Kidney glomerular epithelial cell (primary cell): ENCODE results near the gene CSTF1.
A peak's percentile ranks its signal among the peaks of the same experiment; 100 is the strongest.

Source experiments
- DNase-seq: peaks from one replicate; lab custom pipeline; 2025; lab: John Stamatoyannopoulos, UW

Gene CSTF1

DNA sequence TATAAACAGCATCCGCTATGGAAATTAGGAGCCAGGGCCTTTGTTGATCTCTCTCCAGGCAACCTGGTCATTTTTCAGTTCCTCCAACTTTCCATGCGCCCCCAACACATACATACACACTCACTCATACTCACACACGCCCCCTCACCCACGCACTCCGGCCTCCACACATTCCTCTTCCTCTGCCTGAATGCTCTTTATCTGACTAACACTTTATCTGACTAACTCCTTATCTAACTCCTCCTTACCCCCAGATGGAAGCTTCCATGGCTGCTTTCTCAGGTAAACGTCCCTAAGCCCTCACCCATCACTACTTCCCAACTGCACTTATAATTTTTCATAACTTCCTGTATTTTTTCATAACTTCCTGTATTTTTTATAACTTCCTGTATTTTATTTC, 37.1 kb downstream of the CSTF1 start:
- DNase-seq, result peak; percentile 67

DNA sequence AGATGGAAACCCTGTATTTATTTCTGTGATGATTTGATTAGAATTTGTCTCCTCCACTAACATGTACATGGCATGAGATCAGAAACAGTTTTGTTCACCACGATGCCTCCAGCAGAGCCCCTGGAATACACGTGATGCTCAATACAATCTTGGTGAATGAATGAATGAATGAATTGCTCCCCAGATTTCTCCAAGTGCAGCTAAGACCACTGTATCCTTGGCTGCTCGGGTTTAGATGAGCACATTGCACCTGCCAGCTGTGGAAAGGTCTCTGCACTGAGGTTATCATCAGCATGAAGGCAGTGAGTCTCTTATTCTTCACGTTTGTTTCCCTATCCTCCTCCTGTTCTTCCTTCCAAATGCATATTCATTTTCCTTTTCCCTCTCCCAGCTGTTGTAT, 37.5 kb downstream of the CSTF1 start:
- DNase-seq, result no peak

DNA sequence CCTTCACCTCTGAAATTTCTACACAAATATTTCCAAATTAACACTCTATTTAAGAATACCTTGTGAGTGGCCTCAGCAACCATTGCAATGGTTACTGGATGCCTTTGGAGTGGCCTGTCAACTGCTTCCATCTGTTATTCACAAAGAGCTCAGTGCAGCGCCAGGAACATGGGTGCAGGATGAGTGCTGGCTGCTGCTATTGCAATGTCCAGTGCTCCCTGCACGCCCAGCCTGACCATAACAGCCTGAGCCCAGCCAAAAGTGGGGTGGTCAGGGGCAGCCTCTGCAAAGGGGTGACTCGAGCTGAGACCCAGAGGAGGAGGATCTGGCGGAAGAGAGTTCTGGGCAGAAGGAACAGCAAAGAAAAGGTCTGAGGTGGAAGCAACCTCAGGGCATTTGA, 38.0 kb downstream of the CSTF1 start:
- DNase-seq, result no peak

DNA sequence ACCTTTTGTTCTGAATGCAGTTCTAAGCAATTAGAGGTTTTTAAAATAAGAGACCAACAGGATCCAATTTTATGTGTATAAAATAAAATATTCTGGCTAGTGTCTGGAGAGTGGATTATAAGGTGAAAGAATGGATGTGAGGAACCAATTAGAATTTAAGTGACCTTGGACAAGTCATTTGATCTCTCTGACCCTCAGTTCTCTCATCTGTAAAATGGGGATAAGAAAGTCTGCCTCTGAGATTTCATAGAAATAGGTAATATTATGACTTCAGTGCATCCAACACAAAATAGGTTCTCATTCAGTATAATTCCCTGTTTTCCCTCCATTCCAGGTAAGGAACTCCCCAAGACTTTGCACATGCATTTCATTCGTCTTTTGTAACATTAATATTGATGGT, 38.5 kb downstream of the CSTF1 start:
- DNase-seq, result no peak

DNA sequence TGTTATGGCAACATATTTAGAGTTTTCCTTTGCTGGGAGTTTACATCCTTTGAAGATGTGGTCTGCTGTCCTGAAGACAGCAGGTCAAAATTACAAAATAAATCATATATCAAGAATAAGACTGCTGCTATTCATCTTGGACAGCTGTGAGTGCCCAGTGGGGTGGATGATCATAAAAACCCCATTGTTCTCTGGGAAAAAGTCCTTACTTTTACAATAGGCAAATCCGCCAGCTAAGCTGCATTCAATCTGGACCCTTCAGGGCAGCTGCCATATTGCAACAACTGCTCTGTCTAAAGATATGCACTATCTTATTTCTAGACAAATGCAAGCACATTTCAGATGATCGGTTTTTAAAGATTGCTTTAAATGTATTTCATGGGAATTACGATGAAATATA, 39.0 kb downstream of the CSTF1 start:
- DNase-seq, result no peak

DNA sequence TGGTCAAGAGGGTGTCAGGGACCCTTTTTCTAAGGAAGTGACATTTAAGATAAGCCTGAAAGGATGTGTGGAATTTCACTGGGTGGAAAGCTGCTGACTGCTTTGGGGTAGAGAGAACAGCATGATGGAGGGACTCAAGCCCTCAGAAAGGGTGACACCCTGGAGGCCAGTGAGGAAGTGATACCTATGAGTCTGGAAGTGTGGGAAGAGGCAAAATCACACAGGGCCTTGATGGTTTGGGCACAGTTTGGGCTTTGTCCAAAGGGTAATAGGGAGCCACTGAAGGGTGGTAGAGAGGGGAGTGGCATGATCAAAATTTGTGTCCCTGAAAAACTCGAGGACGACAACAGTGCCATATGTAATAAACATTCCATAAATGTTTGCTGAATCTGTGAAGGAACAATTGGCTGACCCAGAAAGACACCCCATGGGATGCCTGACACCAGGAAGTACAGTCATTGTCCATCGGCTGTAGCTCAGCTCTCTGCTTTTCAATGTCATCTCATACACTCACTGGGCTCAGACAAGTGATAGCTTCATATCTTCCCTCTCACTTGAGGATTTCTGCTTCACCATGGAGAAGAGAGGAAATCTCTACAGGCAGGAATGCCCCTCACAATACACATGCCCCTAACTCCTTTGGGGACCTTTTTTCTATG, 40.9 kb downstream of the CSTF1 start:
- DNase-seq, result no peak

DNA sequence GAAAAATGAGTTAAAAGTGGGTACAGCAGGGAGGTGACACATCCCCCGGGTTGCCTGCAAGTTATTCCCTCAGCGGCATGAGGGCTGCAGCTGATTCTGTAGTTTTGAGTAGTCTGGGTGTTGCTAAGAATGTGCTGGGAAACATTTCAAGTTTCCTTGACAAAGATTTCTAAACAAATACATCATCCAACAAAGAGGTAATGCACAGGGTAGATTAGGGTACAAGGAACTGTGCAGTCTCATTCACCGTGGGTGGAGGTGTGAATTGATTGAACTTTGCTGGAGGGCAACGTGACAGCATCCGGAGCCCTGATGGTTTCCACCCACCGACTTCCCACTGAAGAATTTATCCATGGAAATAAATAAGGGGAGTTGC, 41.4 kb downstream of the CSTF1 start:
- no peak for DNase-seq

DNA sequence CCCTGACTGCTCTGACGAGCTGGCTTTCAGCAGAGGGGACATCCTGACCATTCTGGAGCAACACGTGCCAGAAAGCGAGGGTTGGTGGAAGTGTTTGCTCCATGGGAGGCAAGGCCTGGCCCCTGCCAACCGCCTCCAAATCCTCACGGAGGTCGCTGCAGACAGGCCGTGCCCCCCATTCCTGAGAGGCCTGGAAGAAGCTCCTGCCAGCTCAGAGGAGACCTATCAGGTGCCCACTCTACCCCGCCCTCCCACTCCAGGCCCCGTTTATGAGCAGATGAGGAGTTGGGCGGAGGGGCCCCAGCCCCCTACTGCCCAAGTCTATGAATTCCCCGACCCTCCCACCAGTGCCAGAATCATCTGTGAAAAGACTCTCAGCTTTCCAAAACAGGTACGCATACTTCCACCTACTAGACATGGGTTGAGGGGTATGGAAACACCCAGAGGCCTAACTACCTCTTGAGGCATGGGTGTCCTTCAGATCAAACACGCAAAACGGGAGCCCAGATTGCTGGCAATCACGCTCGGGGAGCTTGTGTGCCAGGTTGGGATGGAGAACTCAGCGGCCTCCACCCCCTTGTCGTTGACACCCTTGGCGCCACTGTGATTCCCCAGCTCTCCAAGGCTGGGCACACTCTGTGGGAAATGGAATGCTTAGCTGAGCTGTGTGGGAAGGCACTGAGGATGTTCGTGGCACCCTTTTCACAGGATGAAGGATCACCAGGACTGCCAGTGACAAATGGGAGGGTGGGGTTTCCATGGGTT, 44.9 kb downstream of the CSTF1 start:
- no peak for DNase-seq

DNA sequence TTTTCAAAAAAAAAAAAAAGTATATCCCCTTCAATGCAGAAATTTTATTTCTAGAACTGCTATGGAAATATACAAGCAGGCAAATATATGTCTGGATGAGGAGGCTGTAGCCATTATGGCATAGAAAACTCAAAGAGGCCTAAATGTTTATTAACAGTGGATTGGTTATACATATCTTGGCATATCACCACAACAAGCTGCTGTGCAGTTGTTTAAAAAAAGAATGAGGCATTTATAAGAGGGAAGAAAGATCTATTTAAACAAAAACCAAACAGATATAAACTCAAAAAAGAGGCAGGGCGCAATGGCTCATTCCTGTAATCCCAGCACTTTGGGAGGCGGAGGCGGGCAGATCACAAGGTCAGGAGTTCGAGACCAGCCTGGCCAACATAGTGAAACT, 45.8 kb downstream of the CSTF1 start:
- no peak for DNase-seq

DNA sequence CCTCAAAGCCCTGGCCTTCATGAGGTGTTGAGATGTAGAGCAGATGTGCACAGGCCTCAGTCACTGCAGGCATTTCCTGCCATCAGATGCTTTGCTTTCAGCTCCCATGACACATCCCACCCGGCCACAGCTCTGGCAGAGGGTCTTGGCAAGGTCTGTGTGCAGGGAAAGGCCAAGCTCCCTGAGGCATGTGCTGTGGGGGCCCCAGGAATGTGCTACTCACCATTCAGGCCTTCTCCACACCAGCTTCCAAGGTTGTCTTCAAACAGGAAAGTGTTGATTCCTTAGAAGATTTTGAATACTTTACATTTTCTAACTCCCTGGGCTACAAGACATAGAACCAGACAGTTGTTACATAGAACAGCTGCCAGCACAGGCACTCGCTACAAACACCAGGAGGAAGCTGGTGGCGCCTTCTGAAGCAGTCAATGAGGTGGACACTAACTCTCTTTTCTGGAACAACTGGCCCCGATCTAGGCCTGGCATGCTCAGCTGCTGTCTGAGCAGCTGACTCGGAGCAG, 47.4 kb downstream of the CSTF1 start:
- DNase-seq, result no peak

DNA sequence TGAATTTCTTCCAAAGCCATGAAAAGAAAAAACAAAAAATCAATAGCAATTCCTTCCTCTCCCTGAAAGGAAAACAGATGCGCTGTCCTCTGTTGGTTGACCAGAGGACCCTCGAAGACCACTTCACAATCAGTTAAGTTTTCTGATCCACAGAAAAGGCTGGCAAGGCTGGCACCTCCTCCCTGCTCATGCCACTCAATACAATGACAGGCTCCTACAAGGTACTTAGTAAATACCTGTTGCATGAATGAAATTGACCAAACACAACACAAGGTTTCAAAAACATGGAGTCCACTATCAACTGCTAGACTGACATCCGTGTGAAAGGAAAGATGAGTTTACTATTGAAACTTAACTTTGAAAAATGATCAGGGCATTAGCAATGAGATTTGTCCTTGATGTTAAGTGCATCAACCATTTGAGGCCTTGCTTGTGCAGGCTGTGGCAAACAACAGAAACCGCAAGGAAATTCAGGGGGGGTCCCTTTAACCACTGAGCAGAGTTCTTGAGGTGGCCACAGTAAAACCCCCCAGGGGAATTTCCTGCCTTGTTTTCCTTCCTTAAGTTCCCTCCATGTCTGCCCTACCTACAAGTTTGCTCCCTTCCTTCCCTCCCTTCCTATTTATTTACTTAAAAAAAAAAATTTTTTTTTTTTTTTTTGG, 48.0 kb downstream of the CSTF1 start:
- DNase-seq, result no peak

DNA sequence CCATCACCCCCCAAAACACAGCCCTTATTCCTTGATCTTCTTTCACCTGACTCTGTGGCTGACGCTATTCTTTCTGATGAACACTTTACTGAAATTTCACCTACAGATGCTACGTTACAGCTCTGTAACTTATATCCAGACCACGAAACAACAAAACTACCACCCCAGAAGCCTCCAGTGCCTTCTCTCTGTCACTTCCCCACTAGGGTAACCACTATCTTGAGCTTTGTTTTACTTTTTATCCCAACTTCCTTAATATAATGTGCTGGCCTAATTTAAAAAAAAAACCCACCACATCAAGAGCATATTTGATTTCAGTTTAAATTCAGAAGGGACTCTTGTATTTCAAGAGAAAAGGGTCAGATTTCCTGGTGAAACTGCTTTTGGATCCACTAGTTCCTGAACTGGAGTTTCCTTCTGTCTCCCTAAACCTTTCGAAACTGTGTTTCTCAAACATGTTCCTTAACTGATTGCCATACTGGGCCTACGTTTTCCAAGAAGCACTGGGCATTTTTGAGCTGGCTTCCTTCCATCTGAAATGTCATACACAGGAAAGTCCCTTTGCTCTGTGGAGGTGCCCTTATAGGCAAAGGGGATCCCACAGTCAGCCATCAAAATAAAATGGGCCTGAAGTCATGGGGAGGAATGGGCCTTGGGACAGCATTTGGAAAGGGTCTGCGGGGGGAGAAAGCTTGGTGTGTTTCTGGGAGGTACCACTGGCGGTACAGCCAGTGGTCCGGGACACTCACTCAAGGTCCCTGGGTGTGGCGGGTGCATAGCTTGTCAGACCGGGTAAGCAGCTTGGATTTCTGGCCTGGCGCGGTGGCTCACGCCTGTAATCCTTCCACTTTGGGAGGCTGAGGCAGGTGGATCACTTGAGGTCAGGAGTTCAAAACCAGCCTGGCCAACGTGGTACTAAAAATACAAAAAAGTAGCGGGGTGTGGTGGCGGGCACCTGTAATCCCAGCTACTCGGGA, 50.2 kb downstream of the CSTF1 start:
- DNase-seq, result no peak

DNA sequence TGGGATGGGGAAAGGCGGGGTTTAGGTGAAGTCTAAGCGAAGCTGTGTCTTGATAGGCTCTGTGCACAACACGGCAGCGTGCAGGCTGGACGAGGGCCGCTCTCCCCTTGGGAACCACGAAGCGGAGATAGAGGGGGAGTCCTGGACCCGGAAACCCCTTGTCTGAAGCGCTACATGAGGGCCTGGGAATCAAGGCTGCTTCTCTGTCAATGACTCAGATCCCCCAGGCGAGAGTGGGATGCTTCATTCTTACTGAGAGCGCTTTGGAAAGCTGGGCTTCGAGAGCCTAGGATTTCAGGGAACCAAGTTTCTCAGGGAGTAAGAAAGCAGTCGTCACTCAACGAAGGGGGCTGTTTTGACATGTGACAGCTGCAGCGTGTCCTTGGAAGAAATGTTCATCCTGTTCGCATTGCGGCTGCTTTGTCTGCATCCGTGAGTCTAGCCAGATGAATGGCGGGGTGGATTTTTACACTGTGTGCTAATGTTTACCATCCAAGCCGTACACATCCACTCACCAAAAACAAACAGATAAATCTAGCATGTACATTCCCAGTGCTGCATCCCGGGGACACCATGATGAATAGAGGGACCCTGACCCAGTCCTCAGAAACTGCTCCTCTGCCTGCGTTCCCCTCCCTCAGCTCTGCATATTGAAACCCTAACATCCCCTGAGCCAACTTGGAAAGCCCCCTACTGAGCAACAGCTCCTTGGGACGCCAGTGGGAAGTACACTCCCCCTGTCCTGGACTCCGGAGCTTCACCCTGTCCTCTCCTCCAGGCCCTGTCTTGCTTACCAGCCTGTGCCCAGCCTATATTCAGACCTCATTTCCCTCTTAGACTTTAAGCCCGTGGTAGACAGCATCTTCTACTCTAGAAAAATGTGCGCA, 51.5 kb downstream of the CSTF1 start:
- no peak for DNase-seq

DNA sequence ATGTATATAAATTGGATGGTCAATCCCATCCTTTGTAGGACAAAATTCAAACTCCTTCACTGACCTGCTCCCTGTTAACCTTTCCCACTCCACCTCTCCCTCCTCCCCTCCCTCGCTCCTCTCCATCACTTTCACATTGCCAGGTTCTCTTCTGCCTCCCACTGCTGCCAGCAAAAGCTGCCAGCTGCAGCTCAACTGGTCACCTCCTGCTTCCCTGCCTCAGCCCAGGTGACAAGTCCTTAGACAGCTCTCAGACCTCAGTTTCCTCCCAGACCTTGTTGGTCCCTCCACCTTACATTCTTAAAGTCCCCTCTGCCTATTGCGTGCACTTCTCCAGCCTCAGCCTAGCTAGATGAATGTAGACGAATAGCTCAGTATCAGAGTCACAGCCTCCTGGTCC, 52.7 kb downstream of the CSTF1 start:
- DNase-seq, result no peak

DNA sequence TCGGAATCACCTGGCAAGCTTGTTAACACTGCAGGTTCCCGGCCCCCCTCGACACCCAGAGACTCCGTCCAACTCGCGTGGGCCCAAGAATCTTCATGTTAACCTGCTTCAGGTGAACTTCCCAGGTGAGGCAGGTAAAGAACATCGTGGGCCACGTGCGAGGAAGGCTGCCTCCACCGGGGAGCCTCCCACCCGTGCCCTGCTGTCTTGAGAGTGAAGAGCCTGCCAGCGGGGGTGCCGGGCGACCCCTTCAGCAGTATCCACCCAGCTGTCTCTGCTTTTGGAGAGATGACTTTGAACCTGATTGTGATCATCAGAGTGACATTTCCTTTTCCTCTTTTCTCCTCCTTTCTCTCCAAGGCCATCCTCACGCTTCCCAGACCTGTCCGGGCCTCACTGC, 53.1 kb downstream of the CSTF1 start:
- DNase-seq, result no peak

DNA sequence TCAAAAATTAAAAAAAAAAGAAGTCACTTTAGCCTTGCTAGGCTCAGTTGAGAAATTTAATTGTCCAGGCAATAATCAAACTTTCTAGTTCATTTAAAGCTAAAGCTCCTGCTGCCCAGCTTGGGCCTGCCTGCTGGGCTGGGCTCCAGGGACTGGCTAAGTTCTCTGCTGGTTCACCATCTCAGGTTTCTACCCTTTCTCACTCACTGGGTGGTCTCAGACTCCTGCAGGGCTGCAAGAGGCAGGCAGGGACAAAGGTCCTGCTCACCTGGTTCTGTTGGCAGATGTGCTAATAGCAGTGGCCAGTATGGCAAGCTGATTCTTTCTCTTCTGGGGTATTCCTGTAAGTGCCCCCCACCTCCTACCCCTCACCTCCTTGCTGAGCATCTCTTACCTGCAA, 54.8 kb downstream of the CSTF1 start:
- DNase-seq, result no peak

DNA sequence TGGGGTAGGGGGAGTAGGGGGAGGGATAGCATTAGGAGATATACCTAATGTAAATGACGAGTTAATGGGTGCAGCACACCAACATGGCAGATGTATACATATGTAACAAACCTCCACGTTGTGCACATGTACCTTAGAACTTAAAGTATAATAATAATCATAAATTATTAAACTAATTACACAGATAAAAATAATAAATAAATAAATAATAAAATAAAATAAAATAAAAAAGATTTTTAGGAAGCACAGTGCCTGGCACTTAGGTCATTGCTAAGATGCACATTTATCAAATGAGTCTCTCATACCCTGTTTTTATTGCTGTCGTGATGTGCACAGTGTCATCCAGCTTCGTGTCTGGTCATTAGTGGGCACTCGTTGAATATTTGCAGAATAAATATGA, 57.0 kb downstream of the CSTF1 start:
- DNase-seq, result no peak

DNA sequence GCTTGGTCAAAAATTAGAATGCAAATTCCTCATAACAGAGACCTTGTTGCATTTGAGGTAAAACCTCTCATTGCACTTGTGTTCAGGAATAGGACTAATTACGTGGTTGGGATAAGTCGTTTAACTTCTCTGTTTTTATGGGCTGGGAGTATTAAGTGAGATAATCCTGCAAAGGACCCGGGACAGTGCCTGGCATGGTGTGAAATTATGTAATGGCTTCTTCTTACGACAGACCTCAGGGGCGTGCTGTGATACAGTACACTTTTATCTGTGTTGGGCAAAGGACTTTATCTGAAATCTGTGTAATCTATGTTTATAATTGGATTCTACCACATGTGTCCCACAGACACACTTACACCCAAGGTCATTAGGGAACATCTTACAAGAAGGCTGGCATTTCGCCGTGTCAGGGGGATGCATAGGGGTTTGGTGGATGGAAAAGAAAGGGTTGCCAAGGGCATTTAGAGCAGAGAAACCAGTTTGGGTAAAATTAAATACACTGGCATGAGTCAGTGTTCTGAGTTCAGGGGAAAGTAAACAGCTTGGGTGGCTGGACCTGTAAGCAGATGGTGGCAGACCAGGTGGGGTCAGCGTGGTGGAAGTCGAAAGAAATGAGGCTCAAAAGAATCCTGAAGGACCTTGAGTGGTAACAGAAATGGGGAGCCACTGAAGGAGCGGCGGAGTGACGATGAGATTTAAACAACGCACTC, 58.8 kb downstream of the CSTF1 start:
- no peak for DNase-seq

DNA sequence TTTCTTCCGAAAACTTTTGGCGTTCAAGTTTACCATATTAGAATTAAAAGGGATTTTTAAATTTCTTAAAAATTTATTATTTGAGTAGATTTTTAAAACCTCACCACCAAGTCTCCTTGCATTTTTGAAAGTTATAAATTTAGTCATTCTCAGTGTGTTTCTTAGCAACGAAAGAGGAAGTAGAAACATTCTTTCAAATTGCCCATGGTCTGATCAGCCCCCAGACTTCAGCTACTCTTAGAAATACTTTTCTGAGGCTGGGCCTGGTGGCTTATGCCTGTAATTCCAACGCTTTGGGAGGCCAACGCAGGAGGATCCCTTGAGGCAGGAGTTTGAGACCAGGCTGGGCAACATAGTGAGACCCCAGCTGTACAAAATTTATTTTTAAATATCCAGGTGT, 60.9 kb downstream of the CSTF1 start:
- DNase-seq, result no peak

DNA sequence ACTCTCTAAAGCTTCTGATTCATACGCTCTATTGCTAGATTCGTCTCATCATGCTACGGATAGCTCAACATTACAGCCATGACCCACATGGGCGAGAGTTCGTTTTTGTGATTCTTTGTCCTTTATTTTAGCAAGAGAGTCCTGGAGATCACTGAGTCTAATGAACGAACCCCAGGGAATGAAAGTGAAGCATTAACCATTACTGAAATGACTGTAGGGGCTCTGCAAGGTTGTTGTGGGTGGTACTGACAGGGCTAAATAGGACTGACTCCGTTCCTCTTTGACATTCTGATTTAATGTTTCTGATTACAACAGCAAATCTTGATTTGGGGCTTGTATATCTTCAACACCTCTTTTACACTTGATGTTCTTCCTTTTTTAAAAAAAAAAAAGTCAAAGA, 62.3 kb downstream of the CSTF1 start:
- DNase-seq, result no peak
